Measurements from ENCODE around the gene FADD. TPM values are rescaled to one million over a fixed set of nuclear protein-coding genes. Genes with fewer than 3 reads are reported as not detected.

The FADD gene
- total RNA-seq, 1 donor from 2014 or later, result 19.3 TPM

DNA sequence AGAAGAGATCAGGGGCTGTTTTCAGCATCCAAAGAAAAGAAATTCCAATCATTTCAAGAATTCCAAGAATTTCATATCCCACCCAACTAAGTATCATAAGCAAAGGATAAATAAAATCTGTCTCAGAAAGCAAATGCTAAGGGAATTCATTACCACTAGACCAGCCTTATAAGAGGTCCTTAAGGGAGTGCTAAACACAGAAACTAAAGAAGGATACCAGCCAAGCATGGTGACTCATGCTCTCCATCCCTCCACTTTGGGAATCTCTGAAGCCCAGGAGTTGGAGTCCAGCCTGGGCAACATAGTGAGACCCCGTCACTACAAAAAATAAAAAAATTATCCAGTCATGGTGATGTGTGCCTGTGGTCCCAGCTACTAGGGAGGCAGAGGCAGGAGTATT, 17.8 kb downstream of the FADD start:
- Mint-ChIP-seq H3K27me3 (ENCODE audit: unreplicated experiment) (peaks cover 6% of the 10 kb centered on the region), H3K9me3 (ENCODE audit: unreplicated experiment) (no peaks in the 10 kb centered on the region), H3K4me1 (ENCODE audit: unreplicated experiment) (peaks cover 3% of the 10 kb centered on the region), H3K4me3 (ENCODE audit: unreplicated experiment) (no peak overlapping the region), H3K27ac (ENCODE audit: unreplicated experiment) (no peak overlapping the region), H3K36me3 (ENCODE audit: unreplicated experiment) (no peaks in the 10 kb centered on the region)
- no peak for DNase-seq (ENCODE audit: extremely low spot score, unreplicated experiment)
- TF ChIP-seq, protein P1, sequence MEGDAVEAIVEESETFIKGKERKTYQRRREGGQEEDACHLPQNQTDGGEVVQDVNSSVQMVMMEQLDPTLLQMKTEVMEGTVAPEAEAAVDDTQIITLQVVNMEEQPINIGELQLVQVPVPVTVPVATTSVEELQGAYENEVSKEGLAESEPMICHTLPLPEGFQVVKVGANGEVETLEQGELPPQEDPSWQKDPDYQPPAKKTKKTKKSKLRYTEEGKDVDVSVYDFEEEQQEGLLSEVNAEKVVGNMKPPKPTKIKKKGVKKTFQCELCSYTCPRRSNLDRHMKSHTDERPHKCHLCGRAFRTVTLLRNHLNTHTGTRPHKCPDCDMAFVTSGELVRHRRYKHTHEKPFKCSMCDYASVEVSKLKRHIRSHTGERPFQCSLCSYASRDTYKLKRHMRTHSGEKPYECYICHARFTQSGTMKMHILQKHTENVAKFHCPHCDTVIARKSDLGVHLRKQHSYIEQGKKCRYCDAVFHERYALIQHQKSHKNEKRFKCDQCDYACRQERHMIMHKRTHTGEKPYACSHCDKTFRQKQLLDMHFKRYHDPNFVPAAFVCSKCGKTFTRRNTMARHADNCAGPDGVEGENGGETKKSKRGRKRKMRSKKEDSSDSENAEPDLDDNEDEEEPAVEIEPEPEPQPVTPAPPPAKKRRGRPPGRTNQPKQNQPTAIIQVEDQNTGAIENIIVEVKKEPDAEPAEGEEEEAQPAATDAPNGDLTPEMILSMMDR (IDR thresholded peaks at IDR 0.05), result no peak

DNA sequence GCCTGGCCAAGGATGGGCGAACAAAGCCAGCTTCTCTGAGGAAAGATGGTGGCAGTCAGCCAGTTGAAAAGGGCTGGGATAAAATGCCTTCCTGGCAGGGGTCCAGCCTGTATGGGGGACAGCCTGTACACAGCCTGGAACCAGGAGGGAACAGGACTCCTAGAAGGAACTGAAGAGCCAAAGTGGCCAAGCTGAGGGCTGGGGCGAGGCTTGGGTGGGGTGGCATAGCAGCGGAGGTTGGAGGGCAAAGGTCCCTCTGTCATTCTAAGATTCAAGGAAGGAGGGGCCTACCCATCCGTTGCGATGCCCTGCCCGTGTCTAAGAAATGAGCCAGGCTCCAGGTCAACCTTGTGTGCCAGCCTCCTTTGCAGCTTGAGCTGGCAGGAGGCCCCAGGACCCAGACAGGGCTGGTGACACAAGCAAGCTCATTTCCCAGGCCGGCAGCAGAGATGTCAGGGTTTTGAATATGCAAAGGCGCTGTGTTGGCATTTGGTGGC, 22.6 kb downstream of the FADD start:
- Mint-ChIP-seq H3K27me3 (ENCODE audit: unreplicated experiment) (peaks cover 6% of the 10 kb centered on the region), H3K4me1 (ENCODE audit: unreplicated experiment) (peaks cover 12% of the 10 kb centered on the region), H3K9me3 (ENCODE audit: unreplicated experiment) (no peaks in the 10 kb centered on the region), H3K27ac (ENCODE audit: unreplicated experiment) (no peak overlapping the region), H3K4me3 (ENCODE audit: unreplicated experiment) (no peak overlapping the region), H3K36me3 (ENCODE audit: unreplicated experiment) (no peaks in the 10 kb centered on the region)
- TF ChIP-seq, protein P1 (IDR thresholded peaks at IDR 0.05), result no peak
- DNase-seq (ENCODE audit: extremely low spot score, unreplicated experiment), result no peak

- Mint-ChIP-seq H3K36me3 (ENCODE audit: unreplicated experiment) (no peaks in the 10 kb centered on the region), H3K4me1 (ENCODE audit: unreplicated experiment) (peaks cover 11% of the 10 kb centered on the region), H3K9me3 (ENCODE audit: unreplicated experiment) (no peaks in the 10 kb centered on the region), H3K27ac (ENCODE audit: unreplicated experiment) (no peak overlapping the region), H3K4me3 (ENCODE audit: unreplicated experiment) (no peak overlapping the region), H3K27me3 (ENCODE audit: unreplicated experiment) (peaks cover 6% of the 10 kb centered on the region)
- TF ChIP-seq, protein P1 (IDR thresholded peaks at IDR 0.05), result no peak
- no peak for DNase-seq (ENCODE audit: extremely low spot score, unreplicated experiment)
Observed at GRCh38 chr11:70226183-70226582, 23.1 kb downstream of the FADD start.

DNA sequence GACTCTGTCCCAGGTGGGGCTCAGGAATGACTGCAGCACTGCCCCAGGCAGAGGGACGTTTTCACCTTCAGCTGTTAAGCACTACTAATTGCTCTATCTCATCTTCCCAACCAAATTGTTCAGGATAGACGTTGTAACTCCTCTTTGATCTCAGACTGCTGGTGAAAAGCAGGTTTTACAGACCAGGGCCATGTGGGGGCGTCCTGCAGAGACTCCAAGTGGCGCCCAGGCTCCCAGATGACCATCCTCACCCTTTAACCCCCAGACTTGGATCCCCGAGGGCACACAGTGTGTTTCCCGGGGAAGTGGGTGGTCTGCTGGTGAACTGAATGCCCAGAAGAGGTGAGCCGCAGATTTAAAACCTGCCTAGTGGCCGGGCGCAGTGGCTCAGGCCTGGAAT, 23.9 kb downstream of the FADD start:
- H3K9me3 Mint-ChIP-seq (ENCODE audit: unreplicated experiment), result no peaks in the 10 kb centered on the region
- TF ChIP-seq, protein P1 (IDR thresholded peaks at IDR 0.05), result no peak
- H3K36me3 Mint-ChIP-seq (ENCODE audit: unreplicated experiment), result no peaks in the 10 kb centered on the region
- H3K4me3 Mint-ChIP-seq (ENCODE audit: unreplicated experiment), result no peak overlapping the region
- peaks cover 6% of the 10 kb centered on the region for H3K27me3 Mint-ChIP-seq (ENCODE audit: unreplicated experiment)
- no peak for DNase-seq (ENCODE audit: extremely low spot score, unreplicated experiment)
- H3K4me1 Mint-ChIP-seq (ENCODE audit: unreplicated experiment), result peaks cover 11% of the 10 kb centered on the region
- no peak overlapping the region for H3K27ac Mint-ChIP-seq (ENCODE audit: unreplicated experiment)

DNA sequence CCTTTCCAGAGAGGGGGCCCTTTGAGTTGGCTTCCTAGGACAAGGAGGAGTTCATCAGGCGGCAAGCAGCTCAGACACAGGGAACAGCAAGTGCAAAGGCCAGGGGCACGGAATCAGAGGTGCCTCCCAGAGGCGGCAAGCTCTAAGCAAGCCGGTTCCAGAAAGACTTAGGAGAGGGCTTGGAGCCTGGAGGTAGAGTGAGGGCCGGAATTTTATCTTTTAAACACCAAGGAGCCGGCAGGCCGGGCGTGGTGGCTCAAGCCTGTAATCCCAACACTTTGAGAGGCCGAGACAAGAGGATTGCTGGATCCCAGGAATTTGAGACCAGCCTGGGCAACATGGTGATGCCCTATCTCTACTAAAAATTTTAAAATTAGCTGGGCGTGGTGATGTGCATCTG, 26.6 kb downstream of the FADD start:
- no peaks in the 10 kb centered on the region for H3K27me3 Mint-ChIP-seq (ENCODE audit: unreplicated experiment)
- no peak overlapping the region for H3K27ac Mint-ChIP-seq (ENCODE audit: unreplicated experiment)

More for the DNA sequence above, 26.6 kb downstream of the FADD start:
- peaks cover 11% of the 10 kb centered on the region for H3K4me1 Mint-ChIP-seq (ENCODE audit: unreplicated experiment)
- H3K36me3 Mint-ChIP-seq (ENCODE audit: unreplicated experiment), result no peaks in the 10 kb centered on the region
- no peak for DNase-seq (ENCODE audit: extremely low spot score, unreplicated experiment)
- TF ChIP-seq, protein P1 (IDR thresholded peaks at IDR 0.05), result no peak
- H3K9me3 Mint-ChIP-seq (ENCODE audit: unreplicated experiment), result no peaks in the 10 kb centered on the region
- no peak overlapping the region for H3K4me3 Mint-ChIP-seq (ENCODE audit: unreplicated experiment)
